GM12891 (cell line): ENCODE results near the gene GDF11.

Experiments used
- POLR2A ChIP-seq: IDR thresholded peaks from 2 replicates; pipeline ENCODE4 v1.6.1; 2011; ENCODE audit warnings: low read depth, low read length, control low read depth
- POLR2AphosphoS5 ChIP-seq: IDR thresholded peaks from 2 replicates; pipeline ENCODE4 v1.6.1; 2011; ENCODE audit warnings: low read depth, low read length, control low read depth
- POU2F2 ChIP-seq: IDR thresholded peaks from 2 replicates; pipeline ENCODE4 v1.6.1; 2011; ENCODE audit warnings: low read depth, mild to moderate bottlenecking, control low read depth, low read length, moderate library complexity
- TAF1 ChIP-seq: IDR thresholded peaks from 2 replicates; pipeline ENCODE4 v1.6.1; 2011; ENCODE audit warnings: low read depth, low read length, control low read depth

DNA sequence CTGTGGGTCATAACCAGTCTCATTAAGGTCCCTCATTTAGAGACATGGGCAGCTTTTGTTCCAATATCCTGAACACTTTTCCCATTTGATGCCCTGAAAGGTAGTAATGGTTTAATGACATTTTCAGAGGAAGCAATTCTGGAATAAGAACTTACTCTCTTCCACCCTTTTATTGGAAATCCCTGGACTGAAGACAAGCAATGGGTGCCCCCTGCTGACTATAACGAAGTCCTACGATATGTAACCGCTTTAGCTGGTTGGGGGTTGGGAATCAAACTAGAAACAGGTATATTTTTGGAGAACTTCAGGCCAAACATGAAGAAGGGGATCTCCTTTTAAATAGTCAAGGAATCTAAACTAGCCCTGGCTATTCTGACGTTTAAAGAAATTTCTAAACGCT lies 54.1 kb downstream of the GDF11 start:
- TF ChIP-seq POLR2AphosphoS5 (no peak), TAF1 (no peak), POLR2A (no peak), POU2F2 (no peak)
